ENCODE data around the gene FAM110D.

The FAM110D gene

DNA sequence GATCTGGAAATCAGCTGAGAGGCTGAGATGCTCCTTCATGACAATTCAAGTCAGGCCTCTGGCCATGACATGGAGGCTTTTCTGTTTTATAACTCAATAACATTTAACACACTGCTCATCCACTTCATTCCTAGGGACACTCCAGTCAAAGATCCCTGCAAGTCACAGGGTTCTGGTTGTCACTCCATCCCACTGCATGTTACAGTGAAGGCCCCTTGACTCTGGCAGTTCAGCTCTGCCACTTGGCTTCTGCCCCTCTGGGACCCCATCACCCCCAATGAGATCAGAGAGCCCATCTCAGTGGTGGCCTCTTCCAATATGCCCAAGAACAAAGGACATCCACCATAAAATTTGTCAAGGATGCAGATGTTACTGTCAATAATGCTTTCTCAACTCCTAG, 10.0 kb upstream of the FAM110D start:
- H3K27ac ChIP-seq (ENCODE audit: low read depth, low read length) = no peak overlapping the region
- H3K4me2 ChIP-seq (ENCODE audit: low read length) = no peak overlapping the region
- H2AK5ac ChIP-seq (ENCODE audit: low read length) = no peak overlapping the region
- no peak overlapping the region for H2BK120ac ChIP-seq (ENCODE audit: insufficient read depth, low read length, poor library complexity)
- no peaks in the 10 kb centered on the region for H3K27me3 ChIP-seq (ENCODE audit: insufficient read depth, low read length)
- H3K4me3 ChIP-seq (ENCODE audit: low read depth, low read length) = no peak overlapping the region
- no peaks in the 10 kb centered on the region for H3K79me1 ChIP-seq (ENCODE audit: low read length)
- H3K36me3 ChIP-seq (ENCODE audit: control insufficient read depth in 1 of 2, insufficient read depth in 2 of 2, low read length in 2 of 2) = no peaks in the 10 kb centered on the region
- H3K23ac ChIP-seq (ENCODE audit: low read length) = no peak overlapping the region
- H3K4ac ChIP-seq (ENCODE audit: low read depth, low read length) = no peak overlapping the region
- no peak overlapping the region for H2BK5ac ChIP-seq (ENCODE audit: low read depth, low read length, poor library complexity)
- H3K79me2 ChIP-seq (ENCODE audit: control insufficient read depth, insufficient read depth, low read length, poor library complexity) = no peaks in the 10 kb centered on the region
- H4K8ac ChIP-seq (ENCODE audit: low read depth, low read length) = no peak overlapping the region
- H2BK12ac ChIP-seq (ENCODE audit: low read length) = no peak overlapping the region
- no peak overlapping the region for H4K12ac ChIP-seq (ENCODE audit: low read depth, low read length)
- H3K9me3 ChIP-seq (ENCODE audit: insufficient read depth, low read depth, low read length) = peaks cover 2% of the 10 kb centered on the region
- no peak overlapping the region for H3K18ac ChIP-seq (ENCODE audit: low read length)
- no peaks in the 10 kb centered on the region for H3K4me1 ChIP-seq (ENCODE audit: control insufficient read depth in 1 of 2, insufficient read depth in 2 of 2, low read length in 2 of 2)
- no peak for DNase-seq
- H4K91ac ChIP-seq (ENCODE audit: low read depth, low read length) = no peak overlapping the region
- peak overlapping the region; percentile 9 for H3K9ac ChIP-seq (ENCODE audit: low read length)
- no peak overlapping the region for H2AFZ ChIP-seq (ENCODE audit: insufficient read depth, low read length, poor library complexity)
- no peak overlapping the region for H3K14ac ChIP-seq (ENCODE audit: low read length)

GRCh38 chr1:26153966-26154532, 4.8 kb upstream of the FAM110D start:
- Histone ChIP-seq H3K4me1 (ENCODE audit: control insufficient read depth in 1 of 2, insufficient read depth in 2 of 2, low read length in 2 of 2) (peaks cover 27 to 33% of the 10 kb centered on the region in 2 experiments), H3K4me2 (ENCODE audit: low read length) (no peak overlapping the region), H3K23ac (ENCODE audit: low read length) (no peak overlapping the region), H3K9ac (ENCODE audit: low read length) (no peak overlapping the region), H2BK12ac (ENCODE audit: low read length) (no peak overlapping the region), H2AK5ac (ENCODE audit: low read length) (no peak overlapping the region), H4K91ac (ENCODE audit: low read depth, low read length) (no peak overlapping the region), H3K14ac (ENCODE audit: low read length) (no peak overlapping the region), H3K27ac (ENCODE audit: low read depth, low read length) (no peak overlapping the region), H3K4me3 (ENCODE audit: low read depth, low read length) (no peak overlapping the region), H4K12ac (ENCODE audit: low read depth, low read length) (no peak overlapping the region), H3K36me3 (ENCODE audit: control insufficient read depth in 1 of 2, insufficient read depth in 2 of 2, low read length in 2 of 2) (no peaks in the 10 kb centered on the region), H3K27me3 (ENCODE audit: insufficient read depth, low read length) (no peaks in the 10 kb centered on the region), H2AFZ (ENCODE audit: insufficient read depth, low read length, poor library complexity) (no peak overlapping the region), H2BK5ac (ENCODE audit: low read depth, low read length, poor library complexity) (no peak overlapping the region), H3K9me3 (ENCODE audit: insufficient read depth, low read depth, low read length) (no peaks in the 10 kb centered on the region), H3K79me1 (ENCODE audit: low read length) (peaks cover 8% of the 10 kb centered on the region), H3K4ac (ENCODE audit: low read depth, low read length) (no peak overlapping the region), H4K8ac (ENCODE audit: low read depth, low read length) (no peak overlapping the region), H2BK120ac (ENCODE audit: insufficient read depth, low read length, poor library complexity) (no peak overlapping the region), H3K18ac (ENCODE audit: low read length) (no peak overlapping the region), H3K79me2 (ENCODE audit: control insufficient read depth, insufficient read depth, low read length, poor library complexity) (no peaks in the 10 kb centered on the region)
- WGBS (ENCODE audit: extremely low coverage, insufficient coverage, insufficient read length) = no CpG with 5 or more reads among the region's 5 CpGs
- DNase-seq = no peak

- H4K8ac ChIP-seq (ENCODE audit: low read depth, low read length) = no peak overlapping the region
- H3K4me3 ChIP-seq (ENCODE audit: low read depth, low read length) = no peak overlapping the region
- peaks cover 11% of the 10 kb centered on the region for H3K79me1 ChIP-seq (ENCODE audit: low read length)
- no peak overlapping the region for H3K14ac ChIP-seq (ENCODE audit: low read length)
- H3K4me1 ChIP-seq (ENCODE audit: control insufficient read depth in 1 of 2, insufficient read depth in 2 of 2, low read length in 2 of 2) = peaks cover 32 to 39% of the 10 kb centered on the region in 2 experiments
- H3K27ac ChIP-seq (ENCODE audit: low read depth, low read length) = no peak overlapping the region
- no peak overlapping the region for H2BK5ac ChIP-seq (ENCODE audit: low read depth, low read length, poor library complexity)
- H2AK5ac ChIP-seq (ENCODE audit: low read length) = no peak overlapping the region
- H3K36me3 ChIP-seq (ENCODE audit: control insufficient read depth in 1 of 2, insufficient read depth in 2 of 2, low read length in 2 of 2) = no peaks in the 10 kb centered on the region
- no peak overlapping the region for H2BK12ac ChIP-seq (ENCODE audit: low read length)
- H2AFZ ChIP-seq (ENCODE audit: insufficient read depth, low read length, poor library complexity) = no peak overlapping the region
- no peak overlapping the region for H3K4me2 ChIP-seq (ENCODE audit: low read length)
- H2BK120ac ChIP-seq (ENCODE audit: insufficient read depth, low read length, poor library complexity) = no peak overlapping the region
- H3K9ac ChIP-seq (ENCODE audit: low read length) = no peak overlapping the region
- H4K12ac ChIP-seq (ENCODE audit: low read depth, low read length) = no peak overlapping the region
- no peaks in the 10 kb centered on the region for H3K79me2 ChIP-seq (ENCODE audit: control insufficient read depth, insufficient read depth, low read length, poor library complexity)
- H3K4ac ChIP-seq (ENCODE audit: low read depth, low read length) = no peak overlapping the region
- H3K18ac ChIP-seq (ENCODE audit: low read length) = no peak overlapping the region
- H3K23ac ChIP-seq (ENCODE audit: low read length) = no peak overlapping the region
- no peak overlapping the region for H4K91ac ChIP-seq (ENCODE audit: low read depth, low read length)
- WGBS (ENCODE audit: extremely low coverage, insufficient coverage, insufficient read length) = no CpG with 5 or more reads among the region's 9 CpGs
- no peak for DNase-seq
- H3K27me3 ChIP-seq (ENCODE audit: insufficient read depth, low read length) = no peaks in the 10 kb centered on the region
- no peaks in the 10 kb centered on the region for H3K9me3 ChIP-seq (ENCODE audit: insufficient read depth, low read depth, low read length)
Observed at GRCh38 chr1:26154750-26155149, 4.1 kb upstream of the FAM110D start.

DNA sequence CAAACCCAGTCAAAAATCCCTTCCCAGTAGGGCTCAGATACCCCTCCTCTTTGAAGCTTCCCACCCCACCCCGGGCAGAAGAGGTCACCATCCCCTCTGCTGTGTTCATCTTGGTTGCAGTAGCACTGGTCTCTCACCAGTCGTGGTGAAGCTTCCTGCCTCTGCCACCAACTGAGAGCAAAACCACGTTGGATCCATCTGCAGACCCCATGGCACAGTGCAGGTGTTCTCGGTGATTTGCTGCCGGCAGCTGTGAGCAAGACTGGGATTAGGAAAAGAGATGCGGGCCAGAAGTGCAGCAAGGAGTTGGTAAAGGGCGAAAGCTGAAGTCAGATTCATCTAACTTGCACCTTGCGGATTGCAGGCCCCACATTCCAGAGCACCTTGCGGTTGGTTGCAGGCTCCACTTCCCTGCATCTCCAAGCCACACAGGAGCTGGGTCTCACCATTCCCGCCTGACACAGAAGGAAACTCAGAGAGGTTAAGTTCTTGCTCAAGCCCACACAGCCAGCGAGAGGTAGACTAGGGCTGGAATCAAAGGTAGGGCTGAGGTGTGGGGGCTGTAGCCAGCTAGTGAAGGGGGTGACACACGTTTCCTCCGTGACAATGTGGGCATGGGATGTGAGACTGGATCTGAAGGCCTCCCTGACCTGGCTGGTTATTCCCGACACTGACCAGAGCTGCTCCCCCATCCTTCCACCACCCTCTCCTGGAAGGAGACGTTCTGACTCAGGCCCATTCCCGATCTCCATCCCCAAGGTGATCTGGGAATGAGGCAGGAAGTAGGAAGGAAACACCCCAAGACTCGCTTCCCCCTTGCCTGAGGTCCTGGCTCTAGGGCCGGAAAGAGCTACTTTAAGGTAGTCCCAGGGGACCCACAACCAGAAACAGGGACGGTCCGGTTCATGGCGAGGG, 3.3 kb upstream of the FAM110D start:
- H3K4me1 ChIP-seq (ENCODE audit: control insufficient read depth in 1 of 2, insufficient read depth in 2 of 2, low read length in 2 of 2) = peaks cover 32 to 41% of the 10 kb centered on the region in 2 experiments
- H2AFZ ChIP-seq (ENCODE audit: insufficient read depth, low read length, poor library complexity) = no peak overlapping the region
- no peak overlapping the region for H3K27ac ChIP-seq (ENCODE audit: low read depth, low read length)
- peak overlapping the region; percentile 37 for H2AK5ac ChIP-seq (ENCODE audit: low read length)
- no peak for DNase-seq
- H3K79me1 ChIP-seq (ENCODE audit: low read length) = peaks cover 11% of the 10 kb centered on the region
- H2BK5ac ChIP-seq (ENCODE audit: low read depth, low read length, poor library complexity) = no peak overlapping the region
- no peak overlapping the region for H3K14ac ChIP-seq (ENCODE audit: low read length)
- no peaks in the 10 kb centered on the region for H3K36me3 ChIP-seq (ENCODE audit: control insufficient read depth in 1 of 2, insufficient read depth in 2 of 2, low read length in 2 of 2)
- peak overlapping the region; percentile 63 for H3K4me2 ChIP-seq (ENCODE audit: low read length)
- no peaks in the 10 kb centered on the region for H3K79me2 ChIP-seq (ENCODE audit: control insufficient read depth, insufficient read depth, low read length, poor library complexity)
- no peak overlapping the region for H4K12ac ChIP-seq (ENCODE audit: low read depth, low read length)
- H3K27me3 ChIP-seq (ENCODE audit: insufficient read depth, low read length) = peaks cover 3% of the 10 kb centered on the region
- no peak overlapping the region for H3K4ac ChIP-seq (ENCODE audit: low read depth, low read length)
- H3K4me3 ChIP-seq (ENCODE audit: low read depth, low read length) = no peak overlapping the region
- WGBS (ENCODE audit: extremely low coverage, insufficient coverage, insufficient read length) = no CpG with 5 or more reads among the region's 21 CpGs
- H3K9me3 ChIP-seq (ENCODE audit: insufficient read depth, low read depth, low read length) = no peaks in the 10 kb centered on the region
- no peak overlapping the region for H2BK120ac ChIP-seq (ENCODE audit: insufficient read depth, low read length, poor library complexity)
- H3K9ac ChIP-seq (ENCODE audit: low read length) = no peak overlapping the region
- no peak overlapping the region for H4K8ac ChIP-seq (ENCODE audit: low read depth, low read length)
- H3K18ac ChIP-seq (ENCODE audit: low read length) = no peak overlapping the region
- H2BK12ac ChIP-seq (ENCODE audit: low read length) = peak overlapping the region; percentile 21
- H3K23ac ChIP-seq (ENCODE audit: low read length) = no peak overlapping the region
- peak overlapping the region; percentile 73 for H4K91ac ChIP-seq (ENCODE audit: low read depth, low read length)

Data from trophoblast cell (in vitro differentiated cells and primary cell).